ENCODE measurements around the gene ELMO1. TPM values are rescaled to one million over a fixed set of nuclear protein-coding genes. Genes with fewer than 3 reads are reported as not detected.

ELMO1 gene
- total RNA-seq, 1 experiment from 2014 or later, result 7.8 TPM

DNA sequence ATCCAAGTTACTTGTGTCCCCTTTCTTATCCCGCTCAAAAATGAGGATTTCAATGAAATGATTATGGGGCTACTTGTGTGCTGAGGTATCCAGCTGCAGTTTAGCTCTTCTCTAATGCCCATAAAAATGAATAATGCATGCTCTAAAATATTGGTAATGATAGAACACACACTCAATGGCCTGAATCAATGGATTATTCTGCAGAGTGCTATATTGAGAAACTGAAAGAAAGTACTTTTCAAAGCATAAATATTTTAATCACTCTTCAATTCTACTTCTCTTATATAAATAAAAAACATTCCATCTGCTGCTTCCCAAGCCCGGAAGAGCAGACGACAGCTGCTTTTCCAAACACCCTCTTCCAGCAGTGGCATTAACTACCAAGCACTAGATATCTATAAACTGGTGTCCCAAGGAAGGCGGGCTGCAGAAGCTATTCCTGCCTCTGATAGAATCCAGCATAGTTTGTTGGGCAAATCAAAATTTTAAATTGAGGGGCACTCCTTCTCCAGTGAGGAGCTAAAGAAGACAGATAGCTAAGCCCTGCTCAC, 439.5 kb downstream of the ELMO1 start:
- H2BK15ac ChIP-seq (ENCODE audit: low read depth, low read length), result no peak overlapping the region
- no peak overlapping the region for H3K23ac ChIP-seq (ENCODE audit: insufficient read length, low read depth, low read length)
- H3K4me1 Mint-ChIP-seq, result peaks cover 9 to 14% of the 10 kb centered on the region in 2 experiments
- H3K27ac Mint-ChIP-seq, result no peak overlapping the region
- H2BK12ac ChIP-seq (ENCODE audit: insufficient read length, low read depth, low read length), result no peak overlapping the region
- no peak overlapping the region for H3T11ph ChIP-seq (ENCODE audit: low read length)
- no peak overlapping the region for H3K4ac ChIP-seq (ENCODE audit: low read depth, low read length)
- H4K5ac ChIP-seq (ENCODE audit: insufficient read length, low read depth, low read length), result no peak overlapping the region
- H3K4me2 ChIP-seq (ENCODE audit: insufficient read depth, insufficient read length, low read length), result no peak overlapping the region
- H3K4me1 ChIP-seq (ENCODE audit: insufficient read depth, low read length), result peaks cover 3% of the 10 kb centered on the region; the same call in 1 of the 2 replicates
- H3K9me3 Mint-ChIP-seq, result no peaks in the 10 kb centered on the region
- no peaks in the 10 kb centered on the region for H3K23me2 ChIP-seq (ENCODE audit: insufficient read length, low read depth, low read length, poor library complexity, severe bottlenecking)
- H4K20me1 ChIP-seq (ENCODE audit: control insufficient read depth, insufficient read depth, insufficient read length), result no peaks in the 10 kb centered on the region
- no peaks in the 10 kb centered on the region for H3K36me3 Mint-ChIP-seq (ENCODE audit: insufficient read depth in 1 of 3, low read depth in 3 of 3)
- no peak overlapping the region for H2BK20ac ChIP-seq (ENCODE audit: low read depth, low read length, poor library complexity, severe bottlenecking)
- H3K79me2 ChIP-seq (ENCODE audit: insufficient read depth, low read length), result no peaks in the 10 kb centered on the region
- H3K56ac ChIP-seq (ENCODE audit: insufficient read length, low read depth, low read length), result no peak overlapping the region
- TF ChIP-seq CTCF (conservative IDR thresholded peaks at IDR 0.05), result no peak
- no peak overlapping the region for H4K8ac ChIP-seq (replicated peaks; ENCODE audit: insufficient read length, low read depth, low read length)
- no peak overlapping the region for H2BK5ac ChIP-seq (ENCODE audit: insufficient read length, low read length)
- no peak overlapping the region for H3K18ac ChIP-seq (ENCODE audit: insufficient read length, low read depth, low read length)
- no peak overlapping the region for H4K91ac ChIP-seq (ENCODE audit: insufficient read length, low read depth, low read length)
- no peak overlapping the region for H2AK5ac ChIP-seq (ENCODE audit: insufficient read length, low read length)
- no peak overlapping the region for H3K27ac ChIP-seq (ENCODE audit: insufficient read length, low read depth, low read length)
- H2AFZ ChIP-seq (ENCODE audit: low read length), result no peak overlapping the region
- no peaks in the 10 kb centered on the region for H3K27me3 ChIP-seq (ENCODE audit: insufficient read depth, low read length)
- no peak for DNase-seq
- H3K9ac ChIP-seq (ENCODE audit: extremely low read depth, insufficient read length, low read length), result no peak overlapping the region
- H3K9me3 ChIP-seq (ENCODE audit: control insufficient read depth, low read depth, low read length), result no peaks in the 10 kb centered on the region
- no CpG with 5 or more reads among the region's 4 CpGs for WGBS (ENCODE audit: extremely low coverage, insufficient read length, low lambda C conversion rate)
- no peak overlapping the region for H3K4me3 Mint-ChIP-seq
- H2BK120ac ChIP-seq (ENCODE audit: low read depth, low read length, poor library complexity, severe bottlenecking), result no peak overlapping the region
- H3K14ac ChIP-seq (ENCODE audit: insufficient read depth, low read length), result no peak overlapping the region
- no peaks in the 10 kb centered on the region for H3K27me3 Mint-ChIP-seq (ENCODE audit: low read depth)
- H3K79me1 ChIP-seq (ENCODE audit: insufficient read depth, low read depth, low read length, poor library complexity, severe bottlenecking), result no peaks in the 10 kb centered on the region
